A549 (cell line): ENCODE results near the gene ARF1.

Experiments used
- BCL3 ChIP-seq: fragments of >200 bp; sonication (Bioruptor Twin); formaldehyde crosslinking; IDR thresholded peaks from 3 replicates; pipeline ENCODE4 v1.6.1; 2016
- CBX2 ChIP-seq: fragments of 200-600 bp; sonication (generic); IDR thresholded peaks from 2 replicates; pipeline ENCODE4 v1.6.1; 2016; ENCODE audit warnings: low read depth, mild to moderate bottlenecking, borderline replicate concordance
- CTCF ChIP-seq: fragments of >200 bp; sonication (Bioruptor Twin); formaldehyde crosslinking; IDR thresholded peaks from 3 replicates; pipeline ENCODE4 v1.5.1; 2016
- MAFK ChIP-seq: fragments of 450-650 bp; IDR thresholded peaks from 2 replicates; pipeline ENCODE4 v1.6.1; 2014; ENCODE audit not compliant: partially characterized antibody
- POLR2A ChIP-seq: IDR thresholded peaks from 2 replicates; pipeline ENCODE4 v1.6.1; 2012; ENCODE audit warnings: mild to moderate bottlenecking, low read length
- POLR2AphosphoS2 ChIP-seq: conservative IDR thresholded peaks from 2 replicates; pipeline ENCODE4 v1.6.1; 2012; ENCODE audit warnings: low read length, improper control_type of control experiment, inconsistent platforms
- RAD21 ChIP-seq, 2 experiments: fragments of >200 bp in 1 of 2; sonication (Bioruptor Twin) in 1 of 2; formaldehyde crosslinking in 1 of 2; IDR thresholded peaks in 1 of 2; conservative IDR thresholded peaks in 1 of 2; 2 replicates in 1 of 2; 3 replicates in 1 of 2; pipeline ENCODE4 v1.6.1; 2012 to 2018; ENCODE audit warnings: inconsistent platforms in 1 of 2
- RCOR1 ChIP-seq: fragments of 150-350 bp; IDR thresholded peaks from 2 replicates; pipeline ENCODE4 v1.6.1; 2014; ENCODE audit warnings: antibody characterized with exemption, low read length, low read depth
- RFX5 ChIP-seq: fragments of 450-650 bp; IDR thresholded peaks from 2 replicates; pipeline ENCODE4 v1.7.1; 2014; ENCODE audit warnings: antibody characterized with exemption, mild to moderate bottlenecking, moderate library complexity
- TP53 ChIP-seq: fragments of 250-450 bp; sonication (Bioruptor Pico); IDR thresholded peaks from 2 replicates; pipeline ENCODE4 v1.5.0; 2021; ENCODE audit warnings: mild to moderate bottlenecking, moderate library complexity
- TF ChIP-seq, protein P1 (sequence below): fragments of 150-350 bp; IDR thresholded peaks from 2 replicates; pipeline ENCODE4 v1.6.1; 2014; ENCODE audit warnings: low read depth, mild to moderate bottlenecking, low read length
- TF ChIP-seq, protein P2 (sequence below): IDR thresholded peaks from 2 replicates; pipeline ENCODE4 v1.6.1; 2012

GRCh38 chr1:228068359-228068758 is 14.1 kb upstream of the ARF1 start:
- TF ChIP-seq MAFK, result no peak
- no peak for TF ChIP-seq CTCF
- TF ChIP-seq, protein P1, sequence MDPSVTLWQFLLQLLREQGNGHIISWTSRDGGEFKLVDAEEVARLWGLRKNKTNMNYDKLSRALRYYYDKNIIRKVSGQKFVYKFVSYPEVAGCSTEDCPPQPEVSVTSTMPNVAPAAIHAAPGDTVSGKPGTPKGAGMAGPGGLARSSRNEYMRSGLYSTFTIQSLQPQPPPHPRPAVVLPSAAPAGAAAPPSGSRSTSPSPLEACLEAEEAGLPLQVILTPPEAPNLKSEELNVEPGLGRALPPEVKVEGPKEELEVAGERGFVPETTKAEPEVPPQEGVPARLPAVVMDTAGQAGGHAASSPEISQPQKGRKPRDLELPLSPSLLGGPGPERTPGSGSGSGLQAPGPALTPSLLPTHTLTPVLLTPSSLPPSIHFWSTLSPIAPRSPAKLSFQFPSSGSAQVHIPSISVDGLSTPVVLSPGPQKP, result no peak
- TF ChIP-seq CBX2, result no peak
- TF ChIP-seq, protein P2, sequence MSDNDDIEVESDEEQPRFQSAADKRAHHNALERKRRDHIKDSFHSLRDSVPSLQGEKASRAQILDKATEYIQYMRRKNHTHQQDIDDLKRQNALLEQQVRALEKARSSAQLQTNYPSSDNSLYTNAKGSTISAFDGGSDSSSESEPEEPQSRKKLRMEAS, result no peak
- TF ChIP-seq BCL3, result no peak
- no peak for TF ChIP-seq RCOR1
- TF ChIP-seq RFX5, result no peak
- no peak for TF ChIP-seq RAD21 (conservative IDR thresholded peaks at IDR 0.05 in 1 of 2, IDR thresholded peaks at IDR 0.05 in 1 of 2)
- TF ChIP-seq POLR2A, result no peak
- TF ChIP-seq POLR2AphosphoS2, result no peak
- no peak for TF ChIP-seq TP53
